Head of caudate nucleus (tissue), 42 donors: ENCODE measurements around the gene EMID1.

ENCODE experiments used
- DNase-seq, 42 donors: peaks; one replicate each; pipeline versions ENCODE4 v3.0.0 to v3.0.0-alpha.2; 2020 to 2021; ENCODE audit warnings: mixed read lengths in 7 of 42
- intact Hi-C: fragments of 100-400 bp; cut with DNase I; formaldehyde crosslinking; loops from one replicate; pipeline ENCODE4 v1.15.0; 2022

EMID1 gene

GRCh38 chr22:29205594-29206371, at the start of gene EMID1:
Gene EMID1, plus strand, starts transcription at chr22:29205896. Its CDS starts 143 bp downstream, at chr22:29206039.
- DNase-seq = peak in 20 of 42 donors; percentile 12 to 59 (median 37)
- intact Hi-C loops = no loop called here

GRCh38 chr22:29155966-29156365, 49.7 kb upstream of the EMID1 start:
- intact Hi-C loops = loop anchor here (10.0 kb wide), 1 partner anchor 301 kb away; no protein-coding TSS in a partner anchor
- DNase-seq = peak in 3 of 42 donors; percentile 10 to 24 (median 15)

- DNase-seq = peak in 9 of 42 donors; percentile 16 to 52 (median 33)
- intact Hi-C loops = loop anchor here (10.0 kb wide), 1 partner anchor 302 kb away; no protein-coding TSS in a partner anchor
These were observed 49.2 kb upstream of the EMID1 start for GRCh38 chr22:29156507-29156906.

GRCh38 chr22:29157759-29158535, 47.7 kb upstream of the EMID1 start:
- intact Hi-C loops = loop anchor here (10.0 kb wide), 1 partner anchor 303 kb away; no protein-coding TSS in a partner anchor
- DNase-seq = peak in 1 of 42 donors; percentile 14

GRCh38 chr22:29158546-29158945, 47.1 kb upstream of the EMID1 start:
- peak in 1 of 42 donors; percentile 10 for DNase-seq
- intact Hi-C loops = loop anchor here (10.0 kb wide), 1 partner anchor 304 kb away; no protein-coding TSS in a partner anchor

- intact Hi-C loops = no loop called here
- no peak for DNase-seq
These were observed 41.9 kb upstream of the EMID1 start for GRCh38 chr22:29163808-29164207.

DNA sequence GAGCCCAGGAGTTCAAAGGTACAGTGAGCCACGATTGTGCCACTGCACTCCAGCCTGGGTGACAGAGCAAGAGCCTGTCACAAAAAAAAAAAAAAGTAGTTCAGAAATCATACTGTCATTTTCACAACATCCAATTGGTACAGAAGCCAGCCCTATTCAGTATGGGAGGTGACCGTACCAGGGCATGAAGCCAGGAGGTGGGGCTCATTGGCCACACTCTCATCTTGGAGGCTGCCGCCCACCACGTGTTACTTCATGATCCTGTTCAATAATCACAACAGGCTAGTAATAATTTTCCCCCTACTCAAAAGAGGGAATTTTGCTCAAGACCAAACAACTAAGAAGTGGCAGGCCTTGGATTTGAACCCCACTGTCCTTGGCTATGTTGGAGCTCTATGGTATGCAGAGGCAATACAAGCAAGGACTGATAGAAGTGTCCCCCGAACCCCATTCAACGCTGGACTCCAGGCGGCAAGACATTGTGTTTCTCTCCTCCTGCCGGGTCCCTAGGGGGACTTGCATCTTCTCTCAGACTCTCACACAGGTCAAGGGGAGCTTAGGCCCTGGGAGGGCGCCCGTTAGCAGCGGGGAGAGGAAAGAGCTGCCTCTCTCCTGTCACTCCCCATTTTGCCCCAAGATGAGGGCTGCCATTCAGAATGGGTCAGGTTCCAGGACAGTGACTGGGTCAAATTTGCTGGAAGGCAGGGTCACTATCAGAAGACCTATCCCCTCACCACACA, 40.2 kb upstream of the EMID1 start:
- DNase-seq = peak in 2 of 42 donors; percentile 10 to 23
- intact Hi-C loops = no loop called here

DNA sequence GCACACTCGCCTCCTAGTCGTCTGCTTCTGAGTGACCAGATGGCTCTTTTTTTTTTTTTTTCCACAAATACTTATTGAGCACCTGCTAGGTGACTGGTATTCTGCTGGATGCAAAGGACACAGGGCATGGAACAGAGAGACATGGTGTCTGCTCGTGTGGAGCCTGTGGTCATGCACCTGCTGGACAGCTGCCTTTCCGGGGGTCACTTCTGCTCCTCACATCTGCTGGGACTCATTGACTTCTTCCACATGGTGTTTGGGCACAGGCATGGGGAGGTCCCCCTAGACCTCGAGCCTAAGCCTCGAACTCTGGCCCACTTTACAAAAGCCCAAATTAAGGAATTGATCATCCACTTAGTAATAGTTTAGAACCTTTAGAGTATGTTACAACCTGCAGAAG, 39.5 kb upstream of the EMID1 start:
- intact Hi-C loops = no loop called here
- DNase-seq = peak in 2 of 42 donors; percentile 13 to 14

- DNase-seq = peak in 2 of 42 donors; percentile 5 to 16
These were observed 38.4 kb upstream of the EMID1 start for GRCh38 chr22:29167032-29167911.

DNA sequence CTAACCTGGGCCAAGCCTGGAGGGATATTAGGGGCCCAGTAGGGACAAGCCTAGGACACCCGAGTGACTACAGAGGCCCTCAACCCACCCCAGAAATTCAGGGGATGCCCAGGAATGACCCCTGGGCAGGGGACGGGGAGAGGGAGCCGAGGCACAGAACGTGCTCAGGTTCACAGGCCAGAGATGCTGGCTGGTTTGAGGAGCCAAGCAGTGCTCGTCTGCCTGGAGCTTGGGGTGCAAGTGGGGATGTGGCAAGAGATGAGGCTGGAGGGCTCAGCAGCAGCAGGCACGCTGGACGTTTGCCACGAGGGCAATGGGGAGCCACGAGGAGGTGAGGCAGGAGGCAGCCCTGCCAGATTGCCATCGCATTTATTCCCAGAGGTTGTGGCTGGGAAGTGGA, 34.0 kb upstream of the EMID1 start:
- intact Hi-C loops = no loop called here
- peak in 1 of 42 donors; percentile 10 for DNase-seq

More at GRCh38 chr22:29167032-29167911, 38.4 kb upstream of the EMID1 start:
- intact Hi-C loops = no loop called here

DNA sequence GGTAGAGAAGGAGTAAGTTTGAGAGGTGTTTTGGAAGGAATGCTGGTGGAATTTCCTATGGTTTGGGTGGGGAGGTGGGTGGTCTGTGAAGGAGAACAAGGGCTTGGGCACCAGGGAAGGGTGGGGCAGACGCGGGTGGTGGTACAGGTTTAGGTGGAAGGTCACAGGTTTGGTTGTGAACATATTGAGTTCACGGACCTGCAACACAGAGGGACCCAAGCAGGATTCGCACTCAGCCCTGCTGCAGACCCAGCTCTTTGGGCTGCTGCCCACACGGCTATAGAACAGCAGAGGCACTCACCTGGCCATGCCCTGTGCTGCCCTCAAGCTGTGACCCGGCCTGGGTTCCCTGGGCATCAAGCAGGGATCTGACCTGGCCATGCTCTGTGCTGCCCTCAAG, 33.5 kb upstream of the EMID1 start:
- peak in 2 of 42 donors; percentile 2 to 10 for DNase-seq
- intact Hi-C loops = no loop called here

- intact Hi-C loops = no loop called here
- no peak for DNase-seq
These were observed 30.3 kb upstream of the EMID1 start for GRCh38 chr22:29175312-29175835.

GRCh38 chr22:29183971-29184848, 21.5 kb upstream of the EMID1 start:
- peak in 2 of 42 donors; percentile 26 to 39 for DNase-seq
- intact Hi-C loops = no loop called here

DNA sequence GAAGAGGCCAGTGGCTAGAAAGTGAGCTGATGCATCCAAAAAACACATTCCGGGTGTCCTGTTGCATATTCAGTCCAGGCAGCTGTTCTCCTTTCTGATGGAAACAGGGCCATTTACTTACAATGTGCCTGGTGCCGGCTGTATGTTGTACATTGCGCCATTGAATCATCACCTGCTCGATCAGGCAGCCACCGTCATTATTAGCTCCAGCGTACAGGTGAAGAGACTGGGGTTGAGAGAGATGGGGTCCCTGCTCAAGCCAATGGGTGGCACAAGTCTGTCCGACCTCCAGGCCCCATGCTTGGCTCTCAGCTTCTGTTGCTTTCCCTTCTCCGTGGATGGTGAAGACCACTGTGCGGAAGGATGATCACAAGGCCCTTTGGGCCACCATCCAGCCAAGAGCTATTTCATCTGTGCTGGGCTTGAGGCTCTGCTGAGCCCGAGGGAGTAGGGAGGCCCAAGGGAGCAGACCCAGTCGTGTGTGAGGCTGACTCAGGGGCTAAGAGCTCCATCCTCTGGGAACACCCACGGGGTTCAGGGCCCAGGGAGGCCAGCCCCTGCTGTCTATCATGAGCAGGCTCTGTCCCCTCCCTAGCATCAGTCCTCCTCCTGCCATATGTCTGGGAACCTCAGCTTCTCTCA, 20.7 kb upstream of the EMID1 start:
- intact Hi-C loops = no loop called here
- DNase-seq = peak in 1 of 42 donors; percentile 26

- intact Hi-C loops = no loop called here
- no peak for DNase-seq
These were observed 19.4 kb upstream of the EMID1 start for GRCh38 chr22:29186302-29186701.

- DNase-seq = no peak
- intact Hi-C loops = no loop called here
These were observed 17.9 kb upstream of the EMID1 start for GRCh38 chr22:29187831-29188230.
